CD4-positive, alpha-beta T cell treated with Interleukin-15 for 4 hours (primary cell): ENCODE measurements around the gene TNIK.
"Not testable (repeated sequence)": the region's sequence is repeated elsewhere in the genome, so short reads cannot be mapped to it uniquely, and the experiment has no call there.

Experiments used
- DNase-seq: peaks from one replicate; pipeline ENCODE4 v3.0.0-alpha.2; 2020; ENCODE audit warnings: low spot score

The TNIK gene

DNA sequence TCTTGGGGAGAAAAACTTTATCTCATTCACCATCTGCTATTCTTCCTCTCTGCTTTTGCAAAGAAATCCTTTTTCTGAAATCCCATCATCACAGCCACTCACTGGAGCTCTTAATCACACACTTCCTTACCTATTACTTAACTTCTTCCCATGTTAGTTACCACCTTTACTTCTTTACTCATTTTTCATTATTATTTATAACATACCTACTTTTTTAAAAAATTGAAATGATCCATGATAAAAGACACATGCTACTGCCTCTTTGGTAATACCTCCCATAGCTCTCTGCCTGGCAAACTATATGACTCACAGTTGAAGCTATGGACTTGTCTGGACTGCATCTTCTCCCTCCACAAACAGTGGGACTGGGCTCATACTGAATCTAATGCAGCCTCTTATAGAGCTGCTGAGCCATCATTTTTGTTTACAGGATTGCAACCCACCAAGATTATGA lies 150.3 kb downstream of the TNIK start:
- DNase-seq, result no peak

GRCh38 chr3:171307988-171308387 lies 152.2 kb downstream of the TNIK start:
- no peak for DNase-seq

DNA sequence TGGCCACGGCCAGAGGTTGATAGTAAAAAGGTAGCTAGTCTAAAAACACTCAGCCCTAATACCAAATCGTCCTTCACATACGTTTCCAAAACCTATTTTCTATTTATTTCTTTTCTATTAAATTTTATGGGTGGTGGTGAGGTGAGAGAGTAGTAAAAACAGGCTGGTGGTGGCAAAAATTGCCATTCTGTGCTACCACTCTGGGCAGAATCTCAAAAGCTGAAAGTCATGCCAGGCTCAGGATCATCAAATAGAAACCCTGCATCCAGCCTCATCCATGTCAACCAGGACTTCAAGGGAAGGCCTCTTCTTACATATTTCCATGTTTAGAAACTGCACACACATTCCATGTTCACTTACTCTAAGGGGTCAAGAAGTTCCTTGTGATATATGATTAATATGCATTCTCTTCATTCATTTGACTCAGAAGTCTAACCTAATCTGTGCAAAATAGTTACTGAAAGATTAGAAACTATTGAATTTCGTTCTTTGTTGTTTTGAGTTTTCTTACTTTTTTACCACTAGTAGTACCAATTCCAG lies 153.1 kb downstream of the TNIK start:
- no peak for DNase-seq

- no peak for DNase-seq
Observed at GRCh38 chr3:171306631-171307030, 153.6 kb downstream of the TNIK start.

DNA sequence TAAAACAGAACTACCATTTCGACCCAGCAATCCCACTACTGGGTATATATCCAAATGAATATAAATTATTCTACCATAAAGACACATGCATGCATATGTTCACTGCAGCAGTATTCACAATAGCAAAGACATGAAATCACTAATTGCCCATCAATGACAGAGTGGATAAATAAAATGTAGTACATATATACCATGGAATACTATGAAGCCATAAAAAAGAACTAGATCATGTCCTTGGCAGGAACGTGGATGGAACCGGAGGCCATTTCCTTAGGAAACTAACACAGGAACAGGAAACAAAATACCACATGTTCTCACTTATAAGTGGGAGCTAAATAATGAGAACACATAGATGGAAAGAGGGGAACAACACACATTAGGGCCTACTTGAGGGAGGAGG lies 154.4 kb downstream of the TNIK start:
- DNase-seq, result not testable (repeated sequence)

DNA sequence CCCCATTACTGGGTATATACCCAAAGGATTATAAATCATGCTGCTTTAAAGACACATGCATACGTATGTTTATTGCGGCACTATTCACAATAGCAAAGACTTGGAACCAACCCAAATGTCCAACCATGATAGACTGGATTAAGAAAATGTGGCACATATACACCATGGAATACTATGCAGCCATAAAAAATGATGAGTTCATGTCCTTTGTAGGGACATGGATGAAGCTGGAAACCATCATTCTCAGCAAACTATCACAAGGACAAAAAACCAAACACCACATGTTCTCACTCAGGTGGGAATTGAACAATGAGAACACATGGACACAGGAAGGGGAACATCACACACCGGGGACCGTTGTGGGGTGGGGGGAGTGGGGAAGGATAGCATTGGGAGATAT lies 155.7 kb downstream of the TNIK start:
- not testable (repeated sequence) for DNase-seq

- not testable (repeated sequence) for DNase-seq
Observed at GRCh38 chr3:171304017-171304416, 156.2 kb downstream of the TNIK start.

- no peak for DNase-seq
Observed at GRCh38 chr3:171301998-171302397, 158.2 kb downstream of the TNIK start.

- no peak for DNase-seq
Observed at GRCh38 chr3:171301002-171301401, 159.2 kb downstream of the TNIK start.

DNA sequence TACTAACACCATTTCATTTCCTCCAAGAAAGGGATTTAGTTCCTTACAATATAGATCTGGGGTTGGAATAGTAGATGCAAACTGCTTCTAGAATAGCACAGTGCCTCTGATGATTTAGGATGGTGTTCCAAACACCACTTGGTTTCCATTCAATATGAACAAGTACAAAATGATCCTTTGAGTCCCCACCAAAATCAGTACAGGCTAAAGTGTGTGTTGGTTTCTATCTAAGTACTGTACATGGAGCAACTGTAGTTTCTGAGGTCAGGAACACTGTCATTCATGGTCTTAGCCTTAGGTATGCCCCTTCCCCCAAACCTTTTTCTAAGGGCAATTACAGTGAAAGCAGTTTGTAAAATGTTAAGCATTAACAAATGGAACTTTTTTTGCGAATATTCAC lies 162.3 kb downstream of the TNIK start:
- DNase-seq, result no peak

GRCh38 chr3:171297207-171297606 lies 163.0 kb downstream of the TNIK start:
- no peak for DNase-seq

DNA sequence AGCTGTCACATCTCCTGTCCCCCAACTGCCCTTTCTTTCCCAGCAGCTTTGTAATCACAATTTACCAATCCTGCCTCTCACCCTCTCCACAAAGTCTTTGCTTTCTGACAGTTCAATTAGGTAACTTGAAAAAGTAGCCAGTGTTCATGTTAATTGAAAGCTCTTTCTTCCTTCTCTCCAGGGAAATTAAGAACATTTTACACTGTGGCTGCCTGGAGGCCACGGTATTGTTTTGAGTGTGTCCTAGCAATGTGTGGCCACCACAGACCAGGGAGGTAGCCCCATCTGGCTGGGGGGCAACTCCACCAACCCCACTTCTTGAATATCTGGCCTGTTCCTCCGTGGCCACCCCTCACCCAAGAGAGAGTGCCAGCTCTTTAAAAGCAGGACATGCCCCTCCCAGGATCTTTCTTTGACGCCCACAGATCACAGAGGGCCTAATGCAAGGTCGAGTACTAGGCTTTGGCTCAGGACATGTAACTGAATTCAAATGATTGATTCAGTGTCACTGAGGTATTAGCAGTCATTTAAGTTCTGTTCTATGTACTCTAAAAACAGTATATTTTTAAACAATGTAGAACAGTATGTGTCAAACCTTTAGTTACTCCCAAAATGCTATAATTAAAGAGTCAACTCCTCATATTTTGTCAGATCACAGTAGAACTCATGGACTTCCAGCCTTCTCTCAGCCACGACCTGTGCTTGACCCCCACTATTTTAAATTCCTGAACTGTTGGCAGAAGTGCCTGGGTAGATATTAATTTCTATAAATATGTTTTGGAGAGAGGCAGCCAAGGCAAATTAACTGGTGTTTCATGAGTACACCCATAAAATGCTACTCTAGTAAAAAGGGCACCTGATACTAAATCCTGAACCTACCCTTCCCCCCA lies 164.5 kb downstream of the TNIK start:
- DNase-seq, result no peak

GRCh38 chr3:171293142-171293782 lies 166.9 kb downstream of the TNIK start:
- no peak for DNase-seq

DNA sequence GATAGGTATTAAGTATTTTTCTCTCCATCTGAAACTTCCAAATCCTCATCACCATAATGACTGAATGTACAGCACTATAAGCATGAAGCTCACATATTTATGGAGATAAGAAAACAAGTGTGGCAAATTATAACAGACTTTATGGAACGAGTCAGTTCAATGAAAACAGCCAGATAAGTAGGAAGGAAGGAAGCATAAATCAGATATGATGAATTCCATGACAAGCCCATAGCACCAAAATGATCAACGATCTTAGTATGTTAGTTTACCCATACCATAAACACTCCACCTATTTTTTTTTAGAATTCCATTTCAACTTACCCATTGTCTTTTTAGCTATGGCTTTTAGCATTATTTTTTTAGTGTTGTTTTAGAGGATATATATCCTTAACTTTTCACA lies 169.5 kb downstream of the TNIK start:
- no peak for DNase-seq

DNA sequence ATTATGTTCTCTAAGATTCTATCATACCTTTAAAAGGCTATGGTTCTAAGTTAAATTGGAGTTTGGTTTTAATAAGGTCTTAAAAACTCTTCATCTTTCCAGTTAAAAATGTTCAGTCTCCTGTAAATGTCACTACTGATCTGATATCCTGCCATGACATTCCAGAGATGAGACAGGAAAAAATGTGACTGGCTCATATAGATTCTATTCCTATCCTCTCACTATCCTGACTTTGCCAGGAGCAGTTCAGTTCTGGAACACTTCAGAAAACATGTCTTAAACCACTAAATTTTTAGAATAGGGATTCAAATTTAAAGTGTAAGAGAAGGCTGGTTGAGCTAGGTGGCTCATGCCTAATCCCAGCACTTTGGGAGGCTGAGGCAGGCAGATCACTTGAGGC lies 170.9 kb downstream of the TNIK start:
- DNase-seq, result no peak

- DNase-seq, result not testable (repeated sequence)
Observed at GRCh38 chr3:171287761-171288160, 172.4 kb downstream of the TNIK start.

- DNase-seq, result peak; percentile 61
Observed at GRCh38 chr3:171286580-171287249, 173.5 kb downstream of the TNIK start.

DNA sequence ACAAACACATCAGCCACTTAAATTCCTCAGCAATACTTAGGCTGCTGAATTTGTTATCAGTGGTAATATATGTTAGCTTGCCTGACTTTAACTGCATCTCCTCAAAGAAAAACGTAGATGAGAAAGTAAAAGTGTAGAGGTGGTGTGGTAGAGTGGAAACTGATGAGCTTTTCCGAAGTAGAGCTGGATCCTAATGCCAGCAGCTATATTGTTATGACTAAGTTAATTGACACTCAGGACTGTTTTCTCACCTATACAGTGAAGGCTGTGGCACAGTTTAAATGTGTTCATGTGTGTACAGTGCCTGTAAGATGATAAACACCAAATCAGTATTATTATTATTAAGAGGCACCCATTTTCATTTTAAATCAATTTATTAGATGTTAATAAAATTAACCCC lies 174.9 kb downstream of the TNIK start:
- no peak for DNase-seq

- DNase-seq, result peak; percentile 21
Observed at GRCh38 chr3:171284308-171285075, 175.7 kb downstream of the TNIK start.

DNA sequence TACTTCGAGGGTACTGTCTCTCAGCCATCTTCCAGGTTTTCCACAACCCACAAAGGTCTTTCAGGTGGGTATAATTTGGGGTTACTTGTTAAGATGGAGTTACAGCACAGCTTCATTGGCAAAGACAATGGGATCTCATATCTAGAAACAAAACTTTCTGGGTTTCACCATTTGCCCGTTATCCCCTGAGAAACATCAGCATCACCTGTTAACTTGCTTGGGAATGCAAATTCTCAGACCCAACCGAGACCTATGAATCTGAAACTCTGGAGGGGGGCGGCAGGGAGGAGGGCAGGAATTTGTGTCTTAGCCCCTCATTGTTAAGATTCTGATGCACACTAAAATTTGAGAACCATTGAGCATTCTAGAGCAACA lies 176.4 kb downstream of the TNIK start:
- no peak for DNase-seq

- no peak for DNase-seq
Observed at GRCh38 chr3:171283183-171283847, 176.9 kb downstream of the TNIK start.
